HG03108 (cell line): ENCODE measurements around the gene RHBDL1.

Source experiments
- ATAC-seq: cut with Tn5 transposase; IDR thresholded peaks from one replicate; pipeline ENCODE4 v1.9.1; 2021; ENCODE audit warnings: moderate library complexity; ENCODE audit not compliant: unreplicated experiment

The RHBDL1 gene

DNA sequence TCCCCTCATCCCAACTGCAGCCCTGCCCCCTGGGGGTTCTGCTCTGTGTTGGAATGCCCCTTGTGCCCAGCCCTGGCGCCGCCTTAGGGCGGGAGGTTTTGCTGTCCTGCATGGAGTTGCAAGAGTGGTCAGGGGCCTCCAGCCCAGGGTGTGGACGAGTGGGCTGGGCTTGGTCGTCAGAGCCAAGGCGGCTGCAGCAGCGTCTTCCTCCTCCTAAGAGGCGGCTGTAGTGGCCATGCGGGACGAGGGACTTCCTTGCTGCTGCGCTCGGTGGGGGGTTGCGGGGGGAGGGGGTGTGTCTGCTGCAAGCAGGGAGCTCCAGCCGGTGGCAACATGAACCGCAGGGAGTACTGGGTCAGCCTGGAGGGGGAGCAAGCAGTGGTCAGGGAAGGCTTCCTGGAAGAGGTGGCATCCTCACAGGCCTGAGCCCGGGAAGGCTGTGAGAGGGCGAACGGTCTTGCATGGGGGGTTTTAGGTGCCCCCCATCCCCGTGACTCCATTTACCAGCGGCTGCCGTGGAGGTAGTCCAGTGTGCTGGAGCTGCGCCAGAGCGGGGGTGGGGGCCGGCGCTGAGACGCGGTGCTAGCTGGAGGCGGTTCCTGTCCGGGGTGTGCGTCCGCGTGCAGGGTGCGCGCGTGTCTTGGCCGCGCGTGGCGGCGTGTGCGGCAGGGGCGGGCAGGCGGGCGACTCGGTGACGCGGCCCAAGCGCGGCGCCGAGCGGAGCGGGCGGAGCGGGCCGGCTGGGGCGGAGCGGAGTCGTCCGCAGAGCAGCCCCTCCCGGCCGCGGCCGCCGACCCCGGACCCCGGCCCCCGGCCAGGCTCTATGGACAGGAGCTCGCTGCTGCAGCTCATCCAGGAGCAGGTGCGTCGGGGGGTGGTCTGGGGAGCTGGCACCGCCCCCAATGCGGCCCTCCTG lies at the start of gene RHBDL1:
TSS of gene RHBDL1 (plus strand) at position 704 of the 916 bp plus-strand sequence. CDS start at position 824, 120 bp downstream.
- ATAC-seq = no peak

- no peak for ATAC-seq
These were observed 49.3 kb upstream of the RHBDL1 start for GRCh38 chr16:625977-626765.

- no peak for ATAC-seq
These were observed 48.6 kb upstream of the RHBDL1 start for GRCh38 chr16:626787-627453.

DNA sequence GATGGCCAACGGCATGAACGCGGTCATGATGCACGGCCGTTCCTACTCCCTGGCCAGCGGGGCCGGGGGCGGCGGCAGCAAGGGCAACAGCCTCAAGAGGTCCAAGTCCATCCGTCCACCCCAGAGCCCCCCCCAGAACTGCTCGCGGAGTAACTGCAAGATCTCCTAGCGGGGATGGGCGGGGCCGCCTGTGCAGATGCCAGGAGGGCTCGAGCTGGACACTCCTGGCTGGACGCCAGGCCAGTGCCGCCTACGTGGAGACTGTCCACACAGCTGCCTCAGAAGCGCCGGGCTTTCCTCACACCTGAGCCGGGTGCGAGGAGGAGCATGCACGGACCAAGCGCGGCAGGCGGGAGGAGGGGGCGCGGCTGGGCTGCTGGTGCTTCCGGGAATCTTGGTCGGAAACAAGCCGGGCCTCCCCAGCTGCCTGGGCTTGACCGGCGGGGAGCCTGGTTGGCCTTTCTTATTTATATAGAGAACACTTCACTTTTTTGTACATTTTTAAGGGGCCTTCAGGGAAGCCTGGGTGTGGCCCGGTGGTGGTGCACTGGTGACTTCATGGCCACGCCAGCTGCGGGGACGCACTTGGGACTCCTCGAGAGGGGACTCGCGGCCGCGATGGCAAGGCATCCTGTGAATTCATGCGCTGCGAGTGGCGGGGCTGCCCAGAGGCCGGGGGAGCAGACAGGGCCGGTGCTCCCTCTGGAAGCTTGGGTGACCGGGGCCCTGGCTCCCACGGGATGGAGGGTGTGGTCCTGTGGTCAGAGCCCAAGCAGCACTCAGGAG lies 47.8 kb upstream of the RHBDL1 start:
- ATAC-seq = no peak

GRCh38 chr16:628321-629061 lies 47.0 kb upstream of the RHBDL1 start:
- no peak for ATAC-seq

- ATAC-seq = no peak
These were observed 46.2 kb upstream of the RHBDL1 start for GRCh38 chr16:629185-629832.

DNA sequence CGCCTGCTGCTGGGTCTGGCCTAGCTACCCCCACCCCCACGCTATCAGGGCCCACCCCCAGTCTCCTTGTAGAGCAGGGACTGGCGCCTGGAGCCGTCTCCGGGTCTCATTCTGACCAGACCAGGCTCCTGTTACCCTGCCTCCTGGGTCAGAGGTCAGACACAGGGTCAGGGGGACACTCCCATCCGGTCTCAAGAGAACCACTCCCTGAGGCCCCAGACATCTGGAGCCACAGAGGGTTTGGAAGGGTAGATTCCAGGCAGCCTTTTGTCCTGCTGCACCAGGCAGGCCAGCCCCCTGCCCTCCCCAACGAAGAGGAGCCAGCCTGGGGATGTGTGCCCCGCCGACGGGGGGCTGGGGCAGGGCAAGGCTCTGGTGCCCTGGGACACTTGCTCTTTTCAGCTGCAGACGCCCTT lies 45.6 kb upstream of the RHBDL1 start:
- no peak for ATAC-seq

DNA sequence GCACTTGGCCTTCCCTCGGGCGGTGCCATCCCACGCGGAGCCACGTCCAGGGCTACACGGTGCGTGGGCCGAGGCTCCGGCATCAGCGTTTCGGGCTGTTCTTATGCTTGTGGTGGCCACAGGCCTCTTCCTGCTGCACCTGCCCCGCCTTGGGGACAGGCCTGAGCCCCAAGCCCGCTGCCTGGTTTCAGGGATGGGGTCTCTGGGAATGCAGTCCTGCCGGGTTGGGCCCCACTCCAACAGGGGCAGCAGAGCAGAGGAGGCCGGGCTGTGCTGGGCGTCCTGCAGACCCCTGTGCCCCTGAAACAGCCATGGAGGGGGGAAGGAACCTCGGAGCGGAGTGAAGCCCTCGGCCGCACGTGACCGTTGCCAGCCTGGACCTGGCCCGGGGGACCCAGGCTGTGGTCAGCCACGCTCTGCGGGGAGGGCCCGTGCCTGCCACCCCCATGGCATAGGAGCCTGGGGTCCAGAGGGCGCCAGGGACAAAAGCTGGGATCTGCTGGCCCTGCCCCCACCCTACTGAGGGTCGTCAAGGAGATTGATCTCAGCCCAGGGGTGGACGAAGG lies 45.1 kb upstream of the RHBDL1 start:
- no peak for ATAC-seq

GRCh38 chr16:630815-631405 lies 44.6 kb upstream of the RHBDL1 start, which contains the start of gene WFIKKN1:
TSS of gene WFIKKN1 (plus strand) at chr16:630985. CDS start at chr16:631254, 269 bp downstream.
- ATAC-seq = no peak

DNA sequence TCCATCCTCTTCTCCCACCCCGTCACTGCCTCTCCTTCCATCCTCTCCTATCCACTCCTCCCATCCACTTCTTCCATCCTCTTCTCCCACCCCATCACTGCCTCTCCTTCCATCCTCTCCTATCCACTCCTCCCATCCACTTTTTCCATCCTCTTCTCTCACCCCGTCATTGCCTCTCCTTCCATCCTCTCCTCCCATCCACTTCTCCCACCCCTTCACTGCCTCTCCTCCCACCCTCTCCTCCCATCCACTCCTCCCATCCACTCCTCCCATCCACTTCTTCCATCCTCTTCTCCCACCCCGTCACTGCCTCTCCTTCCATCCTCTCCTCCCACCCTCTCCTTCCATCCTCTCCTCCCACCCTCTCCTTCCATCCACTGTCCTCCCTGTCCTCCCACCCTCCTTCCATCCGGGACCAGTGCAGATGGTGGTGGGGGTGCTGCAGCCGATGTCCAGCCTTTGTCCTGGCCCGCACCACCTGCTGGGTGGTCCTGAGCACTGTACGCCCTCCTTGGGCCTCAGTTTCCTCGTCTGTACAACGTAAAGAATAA lies 43.6 kb upstream of the RHBDL1 start:
- no peak for ATAC-seq

DNA sequence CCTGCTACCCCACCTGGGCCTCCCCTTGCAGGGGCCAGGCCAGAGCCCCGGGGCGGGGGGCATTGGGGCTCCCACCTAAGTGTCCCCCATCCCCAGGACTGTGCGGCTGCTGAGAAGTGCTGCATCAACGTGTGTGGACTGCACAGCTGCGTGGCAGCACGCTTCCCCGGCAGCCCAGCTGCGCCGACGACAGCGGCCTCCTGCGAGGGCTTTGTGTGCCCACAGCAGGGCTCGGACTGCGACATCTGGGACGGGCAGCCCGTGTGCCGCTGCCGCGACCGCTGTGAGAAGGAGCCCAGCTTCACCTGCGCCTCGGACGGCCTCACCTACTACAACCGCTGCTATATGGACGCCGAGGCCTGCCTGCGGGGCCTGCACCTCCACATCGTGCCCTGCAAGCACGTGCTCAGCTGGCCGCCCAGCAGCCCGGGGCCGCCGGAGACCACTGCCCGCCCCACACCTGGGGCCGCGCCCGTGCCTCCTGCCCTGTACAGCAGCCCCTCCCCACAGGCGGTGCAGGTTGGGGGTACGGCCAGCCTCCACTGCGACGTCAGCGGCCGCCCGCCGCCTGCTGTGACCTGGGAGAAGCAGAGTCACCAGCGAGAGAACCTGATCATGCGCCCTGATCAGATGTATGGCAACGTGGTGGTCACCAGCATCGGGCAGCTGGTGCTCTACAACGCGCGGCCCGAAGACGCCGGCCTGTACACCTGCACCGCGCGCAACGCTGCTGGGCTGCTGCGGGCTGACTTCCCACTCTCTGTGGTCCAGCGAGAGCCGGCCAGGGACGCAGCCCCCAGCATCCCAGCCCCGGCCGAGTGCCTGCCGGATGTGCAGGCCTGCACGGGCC lies 42.8 kb upstream of the RHBDL1 start:
- ATAC-seq = no peak

DNA sequence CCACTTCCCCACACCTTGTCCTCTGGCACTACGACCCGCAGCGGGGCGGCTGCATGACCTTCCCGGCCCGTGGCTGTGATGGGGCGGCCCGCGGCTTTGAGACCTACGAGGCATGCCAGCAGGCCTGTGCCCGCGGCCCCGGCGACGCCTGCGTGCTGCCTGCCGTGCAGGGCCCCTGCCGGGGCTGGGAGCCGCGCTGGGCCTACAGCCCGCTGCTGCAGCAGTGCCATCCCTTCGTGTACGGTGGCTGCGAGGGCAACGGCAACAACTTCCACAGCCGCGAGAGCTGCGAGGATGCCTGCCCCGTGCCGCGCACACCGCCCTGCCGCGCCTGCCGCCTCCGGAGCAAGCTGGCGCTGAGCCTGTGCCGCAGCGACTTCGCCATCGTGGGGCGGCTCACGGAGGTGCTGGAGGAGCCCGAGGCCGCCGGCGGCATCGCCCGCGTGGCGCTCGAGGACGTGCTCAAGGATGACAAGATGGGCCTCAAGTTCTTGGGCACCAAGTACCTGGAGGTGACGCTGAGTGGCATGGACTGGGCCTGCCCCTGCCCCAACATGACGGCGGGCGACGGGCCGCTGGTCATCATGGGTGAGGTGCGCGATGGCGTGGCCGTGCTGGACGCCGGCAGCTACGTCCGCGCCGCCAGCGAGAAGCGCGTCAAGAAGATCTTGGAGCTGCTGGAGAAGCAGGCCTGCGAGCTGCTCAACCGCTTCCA lies 42.0 kb upstream of the RHBDL1 start:
- ATAC-seq = no peak

DNA sequence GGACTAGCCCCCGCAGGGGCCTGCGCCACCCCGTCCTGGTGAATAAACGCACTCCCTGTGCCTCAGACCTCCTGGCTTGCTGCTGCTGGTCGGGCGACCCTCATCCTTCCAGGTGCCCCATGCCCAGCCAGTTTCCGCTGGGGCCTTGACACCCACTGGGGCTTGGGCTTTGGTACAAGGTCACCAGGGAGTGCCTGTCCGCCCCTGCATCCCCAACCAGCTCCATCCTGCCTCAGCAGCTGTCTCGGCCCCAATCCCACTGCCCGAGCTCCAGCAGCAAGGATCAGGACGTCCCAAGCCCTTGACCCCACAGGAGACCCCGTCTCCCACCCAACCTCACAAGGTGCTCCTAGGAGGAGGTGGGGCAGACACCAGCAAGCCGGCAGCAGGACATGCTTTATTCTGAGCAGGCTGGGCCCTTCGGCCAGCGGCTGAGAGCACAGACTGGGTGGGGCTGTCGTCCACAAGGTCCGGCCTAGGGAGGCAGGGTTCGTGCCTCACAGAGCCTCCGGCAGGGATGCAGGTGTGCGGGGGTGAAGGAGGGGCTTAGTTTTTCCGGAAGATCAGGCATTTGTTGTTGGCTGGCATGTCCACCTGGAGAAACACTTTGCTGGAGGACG lies 41.3 kb upstream of the RHBDL1 start:
- ATAC-seq = no peak

DNA sequence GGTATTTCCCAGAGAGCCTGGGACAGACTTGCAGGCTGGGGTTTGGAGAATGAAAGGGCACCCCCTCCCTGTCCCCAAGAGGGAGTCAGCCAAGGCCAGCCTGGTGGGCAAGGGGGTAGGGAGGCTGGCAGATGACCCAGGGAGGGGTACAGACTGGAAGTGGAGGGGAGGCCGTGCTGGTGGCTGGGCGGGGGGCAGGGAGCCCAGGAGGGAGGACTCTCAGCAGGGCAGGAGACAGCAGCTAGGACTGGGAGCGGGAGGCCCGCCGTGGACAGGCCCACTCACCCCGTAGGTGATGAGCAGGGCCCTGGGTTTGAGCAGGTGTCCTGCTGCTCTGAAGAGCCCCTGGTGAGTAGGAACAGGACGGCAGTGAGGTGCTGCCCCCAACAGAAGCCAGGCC lies 40.5 kb upstream of the RHBDL1 start:
- no peak for ATAC-seq

GRCh38 chr16:635573-636205 lies 39.8 kb upstream of the RHBDL1 start:
- no peak for ATAC-seq
